ENCODE measurements around the gene MNT.

The MNT gene

DNA sequence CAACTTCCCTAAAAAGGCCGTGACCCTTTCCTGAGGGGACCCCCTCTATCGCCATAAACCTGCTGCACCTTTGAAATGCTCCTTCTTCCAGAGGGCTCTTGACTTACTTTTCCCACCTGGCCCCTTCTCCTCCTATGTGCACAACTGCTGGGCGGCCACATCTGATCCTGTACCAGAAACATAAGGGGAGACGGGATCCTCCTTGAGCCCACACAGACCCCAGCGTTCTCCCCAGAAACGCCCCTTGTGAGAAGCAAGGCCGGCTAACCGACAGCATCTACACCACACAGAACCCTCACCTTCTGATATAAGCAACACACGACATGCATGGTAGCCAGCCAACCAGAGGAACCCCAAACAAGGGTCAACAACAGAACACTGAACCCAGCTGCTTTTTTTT, 14.2 kb upstream of the MNT start:
- DNase-seq = no peak

DNA sequence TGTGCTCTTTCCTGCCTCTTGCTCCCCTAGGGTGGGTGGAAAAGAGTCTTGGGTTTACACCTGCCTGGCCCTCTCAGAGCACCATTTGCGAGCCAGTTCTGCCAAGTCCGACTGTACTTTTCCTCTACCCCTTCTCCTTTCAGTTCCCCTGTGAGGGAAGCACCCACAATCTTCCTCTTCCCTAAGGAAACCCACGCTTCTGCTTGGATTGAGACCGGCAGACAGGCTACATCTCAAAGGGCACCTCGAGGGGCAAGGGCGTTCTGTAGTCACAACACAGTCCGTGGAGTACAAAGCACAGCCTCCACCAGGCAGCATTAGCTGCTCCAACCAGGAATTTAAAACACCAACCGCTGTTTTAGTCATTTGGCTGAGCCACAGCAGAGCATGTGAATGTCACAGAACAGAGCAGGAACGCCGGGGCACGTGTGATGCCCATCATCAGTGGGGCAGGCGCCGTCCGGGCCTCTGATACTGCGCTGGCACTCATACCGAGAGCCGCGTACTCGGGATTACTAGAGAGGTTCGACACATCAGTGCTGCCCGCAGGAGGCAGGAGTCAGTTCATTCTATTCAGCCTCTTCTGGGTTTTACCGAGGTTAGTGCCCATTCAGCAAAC, 13.7 kb upstream of the MNT start:
- DNase-seq = no peak

DNA sequence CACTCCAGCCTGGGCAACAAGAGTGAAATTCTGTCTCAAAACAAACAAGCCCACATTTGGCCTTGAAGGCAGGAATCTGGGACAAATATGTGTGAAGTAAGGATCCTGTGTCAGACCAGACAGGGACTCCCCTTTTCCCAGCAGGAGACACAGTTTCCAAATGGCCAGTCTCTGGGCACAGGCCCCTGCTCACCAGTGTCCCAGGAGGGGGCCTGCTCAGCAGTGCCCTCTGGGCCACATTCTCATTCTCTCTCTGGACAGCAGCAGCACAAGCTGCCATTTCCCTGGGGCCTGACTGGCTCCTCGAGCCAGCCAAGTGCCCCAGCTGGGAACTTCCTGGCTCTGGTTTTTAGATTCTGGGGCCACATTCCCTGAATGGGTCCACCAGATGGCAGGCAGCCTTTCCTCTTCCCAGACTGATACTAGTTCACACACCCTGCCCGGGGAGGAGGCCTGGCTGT, 11.7 kb upstream of the MNT start:
- DNase-seq = no peak

DNA sequence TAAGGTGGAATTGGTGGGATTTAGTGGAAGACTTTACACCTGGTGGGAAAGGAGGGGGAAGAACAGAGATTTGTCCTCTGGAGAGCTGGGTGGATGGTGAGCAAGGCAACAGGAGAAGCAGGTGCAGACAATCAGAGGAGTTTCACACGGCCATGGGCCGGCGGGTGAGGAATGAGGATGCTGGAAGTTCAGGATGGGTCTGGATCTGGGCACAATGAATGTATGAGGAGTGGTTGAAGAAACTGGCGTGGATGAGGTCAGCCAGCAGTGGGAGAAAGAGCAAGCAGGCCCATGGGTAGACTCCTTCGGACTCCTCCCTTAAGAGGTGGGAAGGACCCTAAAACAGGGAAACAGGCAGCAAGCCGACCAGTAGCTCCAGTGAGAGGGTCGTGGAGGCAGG, 10.1 kb upstream of the MNT start:
- DNase-seq = no peak

DNA sequence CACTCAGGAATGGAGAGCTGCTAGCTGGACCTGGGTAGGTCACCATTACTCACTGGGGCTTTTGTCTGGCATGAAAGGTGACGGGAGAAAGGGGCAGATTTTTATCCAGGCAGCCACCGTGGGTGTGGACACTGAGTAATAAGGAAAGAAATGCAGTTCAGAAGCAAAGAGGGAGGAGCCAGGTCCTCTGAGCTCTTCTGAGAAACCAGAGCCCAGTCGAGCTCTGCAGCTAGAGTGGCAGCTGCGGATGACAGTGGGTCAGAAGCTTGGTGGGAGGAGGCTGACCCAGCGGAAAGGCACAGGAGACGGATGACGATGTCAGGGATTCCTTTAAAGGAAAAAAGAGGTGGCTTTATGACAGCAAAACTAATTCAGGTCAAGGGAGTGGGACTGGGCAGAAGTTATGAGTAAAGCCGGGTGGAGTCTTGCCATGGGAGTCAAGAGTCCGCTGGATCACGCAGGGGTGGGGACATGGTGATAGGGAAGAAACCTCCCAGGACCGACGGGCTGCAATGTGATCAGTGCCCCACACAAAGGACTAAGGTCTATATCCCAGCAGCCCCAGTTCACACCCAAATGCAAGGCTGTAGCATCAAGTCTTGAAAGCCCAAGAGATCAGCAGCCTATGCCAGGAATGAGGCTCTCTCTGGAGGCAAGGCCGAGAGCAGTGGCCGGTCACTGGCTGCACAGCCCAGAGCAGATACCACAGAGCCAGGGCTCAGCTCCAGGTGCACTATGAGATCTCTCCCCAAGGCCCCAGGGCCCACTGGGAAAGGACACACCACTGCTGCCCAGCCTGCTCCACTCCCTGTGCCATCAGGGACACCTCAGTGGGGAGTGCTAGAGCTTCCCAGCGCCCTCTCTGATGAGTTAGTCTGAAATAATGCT, 6.3 kb upstream of the MNT start:
- DNase-seq = peak; percentile 83

DNA sequence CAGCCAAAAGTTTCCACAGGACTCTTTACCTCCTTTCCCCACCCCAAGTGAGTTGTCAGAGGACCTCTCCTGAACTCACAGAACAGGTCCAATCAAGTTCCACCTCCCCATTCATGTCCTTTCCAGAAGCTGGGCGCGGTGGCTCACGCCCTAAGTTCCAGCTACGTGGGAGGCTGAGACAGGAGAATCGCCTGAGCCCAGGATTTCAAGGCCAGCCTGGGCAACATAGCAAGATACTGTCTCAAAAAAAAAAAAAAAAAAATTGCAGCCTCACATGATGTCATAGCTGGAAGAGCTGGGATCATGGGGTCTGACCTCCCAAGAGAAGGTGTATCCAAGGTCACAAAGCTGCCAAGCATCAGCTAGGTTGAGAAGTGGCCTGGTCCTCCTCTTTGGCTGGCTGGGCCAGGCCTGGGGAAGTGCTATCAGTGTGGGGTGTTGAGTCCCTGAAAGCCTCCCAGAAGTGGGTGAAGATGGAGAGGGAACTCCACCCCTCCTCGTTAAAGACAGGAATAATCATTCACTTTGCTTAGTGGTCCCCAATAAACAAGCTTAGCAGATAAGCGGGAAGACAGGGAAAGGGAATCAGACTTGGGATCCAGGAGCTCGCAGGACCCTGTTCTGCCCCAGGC, 5.5 kb upstream of the MNT start:
- no peak for DNase-seq

DNA sequence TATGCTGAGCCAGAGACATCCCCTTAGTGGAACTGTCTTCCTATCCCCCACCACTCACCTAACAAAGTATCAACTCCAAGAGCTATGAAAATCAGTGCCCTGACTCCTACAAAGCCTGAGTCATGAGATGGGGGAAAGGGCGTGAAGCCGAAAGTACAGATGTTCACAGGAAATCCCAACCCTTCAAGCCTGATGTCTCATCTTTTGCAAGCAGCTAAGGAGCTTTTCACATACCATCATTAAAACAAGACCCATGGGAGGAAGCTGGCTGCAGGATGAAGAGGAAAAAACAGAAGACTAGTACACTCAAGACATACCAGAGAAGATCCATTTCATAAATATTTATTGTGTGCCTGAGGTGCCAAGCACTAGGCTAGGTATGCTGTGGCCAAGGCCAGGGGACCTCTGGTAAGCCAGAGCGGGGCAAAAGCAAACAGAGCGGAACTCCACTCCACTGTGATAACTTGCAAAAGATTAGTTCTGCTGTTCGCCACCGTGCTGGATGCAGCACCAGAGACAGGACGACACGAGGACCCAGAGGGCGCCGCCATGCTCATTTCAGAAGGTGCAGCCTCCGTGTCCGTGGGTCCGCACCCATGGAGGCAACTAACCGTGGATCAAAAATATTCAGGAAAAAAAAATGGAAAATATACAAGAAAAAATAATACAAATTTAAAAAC, 4.5 kb upstream of the MNT start:
- peak; percentile 85 for DNase-seq

DNA sequence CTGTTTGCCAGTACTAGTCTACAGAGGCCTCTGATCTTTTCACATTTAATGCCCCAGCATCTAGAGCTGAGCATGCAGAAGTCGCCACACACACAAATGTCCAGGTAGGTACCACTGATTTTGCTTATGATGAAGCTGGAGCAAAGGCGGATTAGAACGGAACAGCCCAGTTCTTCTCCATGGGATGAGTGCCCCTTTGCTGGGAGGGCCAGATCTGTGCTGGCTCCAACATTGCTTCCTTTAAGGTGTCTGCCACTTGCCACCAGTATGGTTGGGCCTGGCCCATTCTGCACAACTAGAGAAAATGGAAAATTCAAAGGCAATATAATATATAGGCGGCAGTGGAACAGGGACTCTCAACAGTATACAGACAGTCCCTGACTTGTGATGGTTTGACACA, 2.2 kb upstream of the MNT start:
- DNase-seq = no peak

DNA sequence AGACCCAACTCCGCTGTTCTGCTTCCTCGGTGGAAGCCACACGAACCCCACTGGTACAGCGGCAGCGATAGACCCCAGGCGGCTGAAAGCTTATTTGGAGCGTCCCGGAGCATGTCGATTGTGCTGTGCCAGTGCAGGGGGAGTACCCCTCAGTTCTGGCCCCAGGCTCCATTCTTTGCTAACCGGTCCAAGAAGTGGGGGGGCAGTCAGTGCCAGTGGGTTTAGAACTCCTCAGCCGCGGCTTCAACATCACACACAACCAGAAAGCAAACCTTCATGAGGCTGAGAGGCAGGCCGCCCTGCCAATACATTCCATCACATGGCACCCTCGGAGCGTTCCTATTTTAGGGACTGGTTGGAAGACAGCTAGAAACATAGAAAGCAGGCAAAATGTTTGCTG, 1.7 kb upstream of the MNT start:
- DNase-seq = no peak

DNA sequence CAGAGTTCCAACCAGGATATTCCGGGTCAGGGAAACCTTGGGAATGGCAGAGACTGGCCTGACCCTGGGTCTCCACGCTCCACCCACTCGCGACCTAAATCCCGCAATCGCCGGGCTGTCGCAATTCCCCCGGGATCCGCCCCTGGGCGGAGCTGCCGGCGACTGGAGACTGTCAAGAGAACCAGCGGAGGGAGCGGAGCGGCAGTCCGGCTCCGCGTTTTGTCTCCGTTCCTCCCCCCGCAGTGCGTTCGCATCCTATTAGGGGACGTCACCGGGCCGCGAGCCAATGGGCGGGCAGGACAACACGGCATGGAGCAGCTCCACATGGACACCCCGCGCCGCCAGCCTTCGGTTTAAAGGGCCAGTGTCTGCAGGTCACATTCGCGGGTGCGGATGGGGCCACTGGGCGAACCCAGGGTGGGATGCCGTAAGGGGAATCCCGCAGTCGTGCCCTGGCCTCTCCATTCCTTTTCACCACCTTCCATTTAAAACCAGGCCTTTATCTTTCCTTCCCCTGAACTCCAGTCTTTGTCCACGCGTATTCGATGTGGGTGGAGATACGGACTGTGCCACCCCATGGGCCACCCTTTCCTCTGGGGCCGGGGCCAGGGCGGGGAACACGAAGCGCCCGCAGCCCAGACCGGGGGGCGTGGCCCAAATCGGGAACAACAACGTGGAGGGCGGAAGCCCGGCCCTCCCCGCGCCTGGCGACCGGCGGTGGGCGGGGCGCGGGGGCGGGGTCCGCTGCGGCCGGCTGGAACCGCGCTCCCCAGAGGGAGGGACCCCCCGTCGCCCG, 764 bp upstream of the MNT start:
- peak; percentile 100 for DNase-seq

DNA sequence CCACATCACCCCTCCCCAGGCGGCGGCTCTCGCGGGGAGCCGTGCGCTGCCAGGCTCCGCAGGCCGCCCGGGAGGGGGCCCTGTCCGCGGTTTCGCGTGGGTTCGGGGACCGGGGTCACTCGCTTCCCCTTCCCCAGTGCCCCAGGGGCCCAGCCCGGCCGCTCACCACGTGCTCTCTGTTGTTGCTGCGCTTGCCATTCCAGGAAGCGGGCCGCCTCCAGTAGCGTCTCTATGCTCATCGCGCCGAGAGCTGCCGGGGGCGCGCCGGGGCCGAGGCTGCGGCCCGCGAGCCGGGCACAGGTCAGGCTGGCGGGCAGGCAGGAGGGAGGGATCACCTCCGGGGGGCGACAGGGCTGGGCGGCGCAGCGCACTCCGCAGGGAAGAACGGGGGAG, 390 bp downstream of the MNT start:
- peak; percentile 86 for DNase-seq

DNA sequence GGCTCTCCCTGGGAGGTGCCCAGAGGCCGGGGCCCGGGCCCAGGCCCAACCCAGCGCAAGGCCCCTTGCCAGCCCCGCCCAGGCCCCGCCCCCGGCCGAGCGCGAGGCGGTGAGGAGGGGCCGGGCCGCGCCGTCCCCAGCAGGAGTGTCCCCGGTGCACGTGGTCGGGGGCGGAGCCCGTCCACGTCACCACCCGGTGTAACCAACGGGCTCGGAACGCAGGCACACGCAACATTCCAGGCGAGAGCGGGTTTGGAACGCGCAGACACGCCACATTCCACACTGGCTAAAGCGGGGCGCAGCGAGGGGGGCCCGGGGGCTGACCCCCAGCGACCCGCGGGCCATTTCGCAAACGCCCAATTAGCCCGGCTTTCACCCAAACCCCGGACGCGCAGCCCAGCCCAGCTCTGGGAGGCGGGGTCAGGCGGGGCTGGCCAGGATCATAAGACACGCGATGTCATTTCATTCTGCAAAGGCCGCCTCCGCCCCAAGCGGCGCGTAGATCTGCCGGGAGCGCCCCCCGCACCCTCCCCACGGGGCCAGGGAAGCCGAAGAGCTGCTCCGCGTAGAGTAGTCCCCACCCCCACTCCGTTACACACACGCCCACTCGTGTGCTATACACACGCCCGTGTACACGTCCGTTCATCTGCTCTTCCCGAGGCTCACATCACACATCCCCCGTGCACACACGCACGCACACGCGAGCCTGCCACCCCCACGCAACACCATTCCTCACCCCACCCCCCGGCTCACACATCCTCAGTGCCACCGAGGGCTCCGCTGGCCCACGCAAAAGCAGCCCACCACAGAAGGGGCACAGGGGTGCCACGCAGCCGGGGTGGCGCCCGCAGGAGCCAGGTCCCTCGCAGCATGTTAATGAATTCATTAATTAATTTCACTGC, 1.0 kb downstream of the MNT start:
- DNase-seq = peak; percentile 98

DNA sequence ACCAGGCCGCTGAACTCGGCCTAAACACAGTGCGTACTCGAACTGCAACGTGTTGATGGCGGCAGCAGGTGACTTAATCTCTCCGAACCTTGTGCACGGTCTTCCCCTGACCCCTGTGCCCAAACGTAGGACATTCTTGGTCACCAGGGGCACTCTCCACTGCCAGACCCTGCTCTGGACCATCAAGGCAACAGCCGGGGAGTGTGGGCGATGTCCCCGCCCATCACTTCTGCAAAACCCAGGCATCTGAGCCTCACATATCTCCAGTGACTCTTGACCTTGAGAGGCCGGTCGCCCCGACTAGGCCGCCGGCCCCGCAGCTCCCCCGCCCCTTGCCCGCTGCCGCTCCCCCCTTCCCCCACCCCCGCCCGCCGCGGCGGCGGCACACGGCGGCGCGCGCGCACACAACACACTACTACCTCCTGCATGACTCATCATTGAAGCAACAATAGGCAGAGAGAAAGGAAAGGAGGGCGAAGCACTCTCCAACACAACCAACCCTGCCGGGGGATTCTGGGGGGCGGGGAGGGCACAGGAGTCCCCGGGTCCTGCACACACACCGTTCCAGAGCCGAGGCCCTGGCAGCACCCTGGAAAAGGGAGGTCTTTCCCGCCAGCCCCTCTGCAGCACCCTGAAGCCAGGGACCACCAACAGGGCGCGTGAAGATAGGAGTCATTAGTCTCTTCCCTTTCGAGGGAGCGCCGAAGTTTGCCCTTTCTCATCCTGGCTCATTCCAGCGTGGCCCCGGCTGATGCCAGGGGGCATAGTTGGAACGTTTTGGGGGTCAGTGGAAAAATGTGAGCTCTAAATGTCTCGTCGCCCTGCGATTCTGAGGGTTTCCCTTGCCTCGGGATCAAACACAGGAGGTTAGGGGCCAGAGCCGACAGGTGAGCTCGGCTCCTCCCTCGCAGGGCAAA, 1.9 kb downstream of the MNT start:
- DNase-seq = peak; percentile 75

DNA sequence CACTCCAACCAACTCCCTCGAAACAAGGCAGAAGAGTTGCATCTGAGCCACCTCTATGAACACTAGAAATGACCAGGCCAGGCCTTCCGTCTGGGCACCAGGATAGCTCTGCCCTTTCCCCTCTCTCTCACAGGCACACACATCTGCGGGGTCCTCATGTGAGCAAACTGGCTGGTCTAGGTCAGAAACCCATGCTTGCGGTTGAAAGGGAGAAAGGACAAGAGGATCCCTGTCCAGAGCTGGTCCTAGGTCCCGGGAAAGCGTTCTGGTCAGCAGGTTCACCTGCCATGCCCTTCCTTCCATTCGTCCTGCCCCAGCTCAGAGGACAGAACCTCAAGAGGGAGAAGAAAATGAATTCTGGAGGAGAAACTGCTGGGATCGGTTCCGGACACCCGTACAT, 2.7 kb downstream of the MNT start:
- no peak for DNase-seq

DNA sequence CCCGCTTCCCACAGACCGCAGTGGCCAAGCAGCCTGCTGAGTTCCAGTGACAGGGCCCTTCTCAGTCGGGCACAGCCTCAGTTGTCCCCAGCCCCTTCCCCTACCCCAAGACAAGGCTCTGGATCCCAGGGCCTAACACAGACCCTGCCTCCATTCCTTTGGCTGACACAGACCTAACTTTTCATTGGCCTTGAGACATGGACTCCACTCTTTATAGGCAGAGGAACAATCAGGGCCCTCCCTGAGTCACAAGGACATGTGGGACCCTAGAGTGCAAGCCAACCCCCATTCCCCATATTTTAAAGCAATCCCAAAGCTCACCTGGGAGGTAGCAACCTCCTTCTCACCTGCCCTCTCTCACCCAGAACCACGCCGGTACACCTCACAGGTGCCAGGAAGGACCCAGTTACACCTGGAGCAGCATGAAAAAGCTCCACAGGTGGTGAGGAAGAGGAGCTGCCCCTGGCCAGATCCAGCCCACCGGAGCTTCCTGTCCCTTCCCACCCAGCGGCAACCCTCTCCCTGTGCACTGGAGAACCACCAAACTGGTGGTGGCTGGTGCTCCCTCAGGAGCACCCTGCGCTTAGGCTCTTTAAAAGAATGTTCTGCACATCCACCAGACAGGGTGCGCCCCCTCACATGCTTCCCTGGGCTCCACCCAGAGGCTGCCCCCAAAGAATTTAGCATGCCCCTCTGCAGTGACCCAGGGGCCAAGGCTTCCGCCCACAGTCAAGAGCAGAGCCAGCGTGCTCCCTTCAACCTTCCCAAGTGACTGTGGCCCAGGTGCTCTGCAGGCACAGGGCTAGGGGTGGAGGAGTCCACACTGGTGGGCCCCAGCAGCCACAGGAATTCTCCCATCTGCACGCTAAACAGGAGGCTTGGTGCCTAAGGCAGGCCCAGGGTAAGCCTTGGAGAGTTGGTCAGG, 3.4 kb downstream of the MNT start:
- DNase-seq = no peak

DNA sequence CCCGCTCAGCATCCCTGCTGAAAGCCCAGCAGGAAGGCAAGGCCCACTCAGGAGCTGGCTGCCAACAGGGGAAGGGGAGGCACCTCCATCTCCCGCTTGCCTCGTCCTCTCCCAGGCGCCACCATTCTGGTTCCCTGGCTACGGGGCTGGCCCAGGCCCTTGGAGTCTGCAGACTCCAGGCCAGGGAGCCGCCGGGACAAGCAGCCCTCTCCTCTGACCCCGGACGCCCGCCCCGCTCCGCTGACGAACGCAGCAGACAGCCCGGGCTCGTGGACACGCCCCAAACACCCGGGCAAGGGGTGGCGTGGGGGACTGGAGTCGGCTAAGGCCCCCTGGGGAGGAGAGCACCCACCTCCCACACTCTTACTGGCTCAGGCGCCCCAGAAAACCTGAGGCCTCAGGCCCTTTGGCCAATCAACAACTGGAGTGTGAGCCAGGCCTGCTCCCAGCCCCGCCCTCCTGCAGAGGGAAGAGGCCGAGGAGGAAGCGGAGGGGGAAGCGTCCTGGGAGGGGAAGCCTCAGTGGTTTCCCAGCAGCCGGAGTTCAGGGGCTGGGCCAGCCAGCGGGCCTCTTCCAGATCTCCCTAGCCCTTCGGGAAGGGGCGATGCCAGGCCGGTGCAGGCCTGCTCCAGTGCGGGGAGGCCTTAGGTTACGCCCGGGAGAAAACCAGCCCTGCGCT, 4.2 kb downstream of the MNT start:
- DNase-seq = peak; percentile 97

DNA sequence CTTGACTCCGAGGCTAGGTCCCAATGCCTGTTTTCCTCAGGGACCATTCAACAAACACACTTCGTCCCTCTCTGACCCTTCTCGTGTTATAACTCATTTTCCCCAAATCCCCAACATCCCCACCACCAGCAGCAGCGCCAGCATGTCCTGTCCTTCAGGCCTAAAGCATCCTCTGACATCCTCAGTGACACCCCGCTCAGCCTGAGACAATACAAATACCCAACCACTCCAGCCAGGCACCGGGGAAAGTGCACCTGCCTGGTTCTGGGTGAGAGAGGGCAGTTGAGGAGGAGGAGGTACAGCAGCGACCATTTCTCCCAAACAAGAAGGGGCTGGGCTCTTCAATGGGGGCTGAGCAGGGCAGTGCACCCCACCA, 4.7 kb downstream of the MNT start:
- DNase-seq = no peak

All from suppressor macrophage treated with lipopolysaccharide for 4 hours (primary cell).